Omental fat pad (tissue), 4 donors: ENCODE data around the gene CERK. TPM values are rescaled to one million over a fixed set of nuclear protein-coding genes. Genes with fewer than 3 reads are reported as not detected.
"Not testable (repeated sequence)": the region's sequence is repeated elsewhere in the genome, so short reads cannot be mapped to it uniquely, and the experiment has no call there.

Source experiments
- ATAC-seq: fragments of 150-250 bp; one replicate; pipeline ENCODE4 v1.9.1; 2016; ENCODE audit warnings: mild to moderate bottlenecking, moderate library complexity; ENCODE audit not compliant: low FRiP score
- DNase-seq: peaks from one replicate; pipeline ENCODE4 v3.0.0-alpha.2; 2019; ENCODE audit warnings: low spot score
- CTCF ChIP-seq, 3 donors: fragments of 450-650 bp; IDR thresholded peaks; one replicate each; pipeline ENCODE4 v1.5.1; 2016 to 2017; ENCODE audit warnings: antibody characterized with exemption in 3 of 3, mild to moderate bottlenecking in 3 of 3, moderate library complexity in 2 of 3
- total RNA-seq, 4 donors: library from RNA; depleted of rRNA; stranded (reverse); fragments of >200 nt; gene quantifications; one replicate each; pipeline ENCODE4 v1.1.0, GENCODE V29; 2016

Gene CERK
- total RNA-seq, 4 donors from 2014 or later = 32.7 to 47.8 (median 39.7) TPM

- DNase-seq (no peak), ATAC-seq (no peak)
- TF ChIP-seq CTCF (IDR thresholded peaks at IDR 0.05) = no peak
Measured at GRCh38 chr22:46639843-46640242, 98.2 kb downstream of the CERK start.

DNA sequence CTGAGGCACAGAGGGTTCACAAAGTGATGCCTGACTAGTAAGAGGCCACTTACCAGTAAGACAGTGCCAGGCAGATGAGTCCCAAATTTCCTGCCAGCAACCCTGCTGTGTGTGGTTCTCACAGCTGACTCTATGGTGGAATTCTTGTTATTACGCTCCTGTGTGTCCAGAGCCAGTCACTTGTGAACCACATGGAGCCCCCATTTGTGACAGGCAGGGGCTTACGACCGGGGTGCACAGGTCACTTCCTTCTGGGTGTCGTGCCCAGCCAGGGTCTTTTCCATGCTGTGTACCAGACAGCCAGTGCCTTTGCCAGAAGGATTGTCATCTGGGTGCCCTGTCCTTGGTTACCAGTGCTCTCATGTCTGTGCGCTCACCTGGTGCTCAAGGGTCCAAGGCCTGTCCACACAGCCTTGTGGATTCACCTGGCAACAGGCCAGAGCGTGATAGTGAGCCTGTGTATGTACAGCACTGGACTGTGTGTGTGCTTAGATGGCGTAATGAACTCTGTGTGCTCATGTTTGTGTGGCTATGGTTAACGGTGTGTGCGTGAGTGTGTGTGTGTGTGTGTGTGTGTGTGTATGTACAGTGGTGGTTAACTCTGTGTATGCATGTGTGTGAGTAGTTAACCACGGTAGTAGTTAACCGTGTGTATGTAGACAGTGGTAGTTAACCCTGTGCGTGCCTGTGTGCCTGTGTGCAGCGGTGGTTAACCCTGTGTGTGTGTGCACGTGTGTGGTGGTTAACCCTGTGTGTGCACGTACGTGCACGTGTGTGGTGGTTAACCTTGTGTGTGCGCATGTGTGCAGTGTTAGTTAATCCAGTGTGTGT, 99.2 kb downstream of the CERK start:
- no peak for TF ChIP-seq CTCF (IDR thresholded peaks at IDR 0.05)
- DNase-seq (no peak), ATAC-seq (no peak)

DNA sequence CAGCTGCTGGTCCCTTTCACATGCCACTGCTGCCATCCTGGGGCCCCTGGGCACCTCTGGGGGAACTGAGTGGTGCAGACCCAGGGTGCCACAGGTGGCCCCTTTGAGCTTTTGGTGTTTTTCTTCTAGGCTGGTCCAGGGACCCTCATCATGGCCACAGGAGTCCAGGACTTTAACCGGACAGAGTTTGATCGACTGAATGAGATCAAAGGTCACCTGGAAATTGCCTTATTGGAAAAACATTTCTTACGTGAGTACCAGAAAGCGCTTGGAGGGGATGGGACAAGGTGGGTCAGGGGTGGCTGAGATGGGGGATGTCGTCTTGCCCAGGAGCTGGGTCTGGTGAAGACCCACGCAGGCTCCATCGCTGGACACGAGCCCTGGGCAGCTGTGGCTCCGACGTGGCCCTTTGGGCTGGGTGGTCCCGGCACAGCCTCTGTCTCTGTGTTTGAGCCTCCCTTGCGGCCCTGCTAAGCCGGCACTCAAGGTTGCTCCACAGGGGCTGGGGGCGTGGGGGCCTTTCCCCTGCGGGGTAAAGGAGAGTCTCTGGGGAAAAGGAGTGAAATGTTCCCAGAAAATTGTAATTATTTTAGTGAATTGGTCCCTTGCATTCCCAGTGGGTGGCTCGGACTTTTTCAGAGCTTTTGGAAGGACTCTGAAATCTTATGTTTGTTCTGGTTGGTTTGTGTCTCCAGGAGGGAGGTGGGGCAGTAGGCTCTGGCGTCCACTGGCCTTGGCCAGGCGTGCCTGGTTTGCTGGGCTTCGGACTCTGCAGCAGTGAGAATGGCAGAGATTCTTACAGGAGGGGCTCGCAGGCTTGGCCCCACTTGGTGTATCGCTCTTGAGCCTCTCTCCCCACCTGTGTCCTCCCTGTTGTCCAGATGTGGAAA, 100.1 kb downstream of the CERK start:
- DNase-seq (no peak), ATAC-seq (no peak)
- no peak for TF ChIP-seq CTCF (IDR thresholded peaks at IDR 0.05)

DNA sequence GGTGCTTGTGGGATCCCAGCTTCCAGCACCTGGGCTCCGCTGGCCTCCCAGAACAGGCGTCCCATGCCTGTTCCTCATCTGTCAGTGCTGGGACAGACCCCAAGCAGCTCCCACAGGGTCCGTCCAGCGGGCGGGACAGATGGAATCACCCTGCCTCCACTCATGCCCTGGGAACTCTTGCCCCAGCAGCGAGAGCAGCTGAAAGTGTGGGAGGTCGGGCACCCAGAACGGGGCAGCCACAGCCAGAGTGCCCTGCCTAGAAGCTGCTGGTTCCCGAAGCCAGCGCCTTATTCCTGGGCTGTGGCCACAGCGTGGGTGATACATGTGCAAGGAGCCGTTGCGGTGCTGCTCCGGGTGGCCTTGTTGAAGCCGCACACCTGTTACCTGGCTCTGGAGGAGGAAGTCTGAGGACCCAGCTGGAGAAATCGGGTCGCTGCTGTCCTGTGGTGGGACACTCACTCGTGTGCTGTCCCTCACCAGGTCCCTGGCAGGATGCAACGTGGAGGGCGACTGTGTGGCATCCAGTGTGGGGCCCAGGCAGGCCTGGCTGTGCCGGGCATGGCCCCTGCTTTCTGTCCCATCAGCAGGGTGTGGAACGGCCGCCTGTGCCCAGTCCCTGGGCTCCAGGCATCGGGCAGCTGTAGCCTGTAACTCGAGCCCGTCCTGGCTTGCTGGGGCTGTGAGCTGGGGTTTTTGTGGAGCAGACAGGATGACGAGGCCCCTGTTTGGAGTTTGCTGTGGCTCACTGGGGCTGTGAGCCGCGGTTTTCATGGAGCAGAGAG, 101.6 kb downstream of the CERK start:
- ATAC-seq (no peak), DNase-seq (no peak)
- no peak for TF ChIP-seq CTCF (IDR thresholded peaks at IDR 0.05)

DNA sequence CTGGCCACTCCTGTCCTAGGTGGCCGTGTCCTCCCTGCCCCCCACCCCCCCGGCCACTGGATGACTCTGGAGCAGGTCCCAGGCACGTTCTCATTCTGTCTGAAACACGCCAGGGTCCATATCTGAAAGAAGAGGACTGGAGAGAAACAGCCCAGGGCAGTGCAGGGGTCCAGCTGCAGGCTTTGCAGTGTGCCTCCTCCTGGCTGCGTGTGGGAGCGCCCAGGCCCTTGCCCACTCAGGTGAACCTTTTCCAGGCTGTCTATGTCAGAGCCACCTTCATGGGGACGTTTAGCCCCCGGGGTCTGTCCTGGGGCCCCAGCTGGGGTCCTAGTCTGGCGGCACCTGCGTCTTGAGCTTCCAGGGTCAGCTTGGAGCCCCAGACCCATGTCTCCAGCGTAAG, 102.3 kb downstream of the CERK start:
- no peak for ATAC-seq
- TF ChIP-seq CTCF (IDR thresholded peaks at IDR 0.05) = no peak
- DNase-seq = no peak

DNA sequence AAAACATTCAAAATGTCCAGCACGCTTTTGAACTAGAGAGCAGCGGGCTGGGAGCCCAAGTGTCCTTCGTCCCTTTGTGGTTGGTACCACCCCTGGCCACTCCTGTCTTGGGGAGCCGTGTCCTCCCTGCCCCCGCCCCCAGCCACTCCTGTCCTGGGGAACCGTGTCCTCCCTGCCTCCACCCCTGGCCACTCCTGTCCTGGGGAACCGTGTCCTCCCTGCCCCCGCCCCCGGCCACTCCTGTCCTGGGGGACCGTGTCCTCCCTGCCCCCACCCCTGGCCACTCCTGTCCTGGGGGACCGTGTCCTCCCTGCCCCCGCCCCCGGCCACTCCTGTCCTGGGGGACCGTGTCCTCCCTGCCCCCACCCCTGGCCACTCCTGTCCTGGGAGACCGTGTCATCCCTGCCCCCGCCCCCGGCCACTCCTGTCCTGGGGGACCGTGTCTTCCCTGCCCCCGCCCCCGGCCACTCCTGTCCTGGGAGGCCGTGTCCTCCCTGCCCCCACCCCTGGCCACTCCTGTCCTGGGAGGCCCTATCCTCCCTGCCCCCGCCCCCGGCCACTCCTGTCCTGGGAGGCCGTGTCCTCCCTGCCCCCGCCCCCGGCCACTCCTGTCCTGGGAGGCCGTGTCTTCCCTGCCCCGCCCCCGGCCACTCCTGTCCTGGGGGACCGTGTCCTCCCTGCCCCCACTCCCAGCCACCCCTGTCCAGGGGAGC, 102.9 kb downstream of the CERK start:
- not testable (repeated sequence) for ATAC-seq, DNase-seq

Other genes starting within 250 kb of the CERK start
- 1 to 10 TPM; 1.3 to 5.9 (median 2.7) TPM for gene CELSR1, start 200.6 kb downstream of the CERK start, total RNA-seq
- 10 to 100 TPM; 19.1 to 25.4 (median 19.5) TPM for gene GRAMD4, start 117.9 kb downstream of the CERK start, total RNA-seq
- 10 to 100 TPM; 21.3 to 31.2 (median 24.5) TPM for gene TBC1D22A, start 24.4 kb upstream of the CERK start, total RNA-seq